ENCODE data around the gene HADHA.

- no peak for TF ChIP-seq CTCF (IDR thresholded peaks at IDR 0.05; ENCODE audit: insufficient read depth, low read length, poor library complexity, severe bottlenecking)
- no peak for TF ChIP-seq EZH2phosphoT487 (conservative IDR thresholded peaks at IDR 0.05; ENCODE audit: low read length)
Observed at GRCh38 chr2:26274058-26274613, 29.7 kb upstream of the HADHA start.
